Measurements from ENCODE around the gene SH3RF2. TPM values are rescaled to one million over a fixed set of nuclear protein-coding genes. Genes with fewer than 3 reads are reported as not detected.

Gene SH3RF2
- total and polyA plus RNA-seq, 10 of the 15 experiments (the other 5 are each of a cell fraction or from before 2014, with no cell fraction given) = 0.15 TPM; not detected in 9

DNA sequence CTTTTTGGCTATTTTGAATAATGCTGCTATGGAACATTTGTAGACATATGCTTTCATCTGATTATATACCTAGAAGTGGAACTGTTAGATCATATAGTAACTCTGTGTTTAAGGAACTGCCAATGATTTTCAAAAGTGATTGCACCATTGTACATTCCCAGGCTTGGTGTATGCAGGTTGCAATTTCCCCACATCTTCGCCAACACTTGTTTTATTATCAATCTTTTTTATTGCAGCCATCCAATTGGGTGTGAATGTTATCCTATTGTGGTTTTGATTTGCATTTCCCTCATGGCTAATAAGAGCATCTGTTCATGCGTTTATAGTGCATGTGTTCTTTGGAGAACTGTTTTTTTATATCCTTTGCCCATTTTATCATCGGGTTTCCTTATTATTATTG is 87.7 kb downstream of the SH3RF2 start:
- FAIRE-seq = no peak
- WGBS (ENCODE audit: insufficient coverage, insufficient replicate concordance, low lambda C conversion rate, missing lambda C conversion rate) = 16% methylated on average over 3 of the region's 3 CpGs
- H3K9ac ChIP-seq (ENCODE audit: control insufficient read depth, insufficient read depth, low read length) = no peak overlapping the region
- no peak overlapping the region for H2AFZ ChIP-seq (ENCODE audit: control insufficient read depth, low read depth, low read length)
- no peak overlapping the region for H3K4me2 ChIP-seq (ENCODE audit: control insufficient read depth, insufficient read depth)
- no peak overlapping the region for H3K4me3 ChIP-seq
- ChIA-PET SMC1A (ENCODE audit: uncharacterized antibody, unreplicated experiment) (no interaction called here), POLR2A (no interaction called here), RAD21 (ENCODE audit: unreplicated experiment) (no interaction called here), CTCF (no interaction called here)
- intact Hi-C loops (cut with micrococcal nuclease; ENCODE audit: unreplicated experiment) (no loop called here), in situ Hi-C loops (cut with MboI) (no loop called here)
- H4K20me1 ChIP-seq (ENCODE audit: control insufficient read depth, insufficient read depth) = no peaks in the 10 kb centered on the region
- H3K79me2 ChIP-seq (ENCODE audit: control insufficient read depth, insufficient read depth, low read length) = no peaks in the 10 kb centered on the region
- H3K27me3 ChIP-seq (replicated peaks in 1 of 2; ENCODE audit: control insufficient read depth in 2 of 2, insufficient read depth in 2 of 2, low read length in 1 of 2) = peaks cover 0 to 2% of the 10 kb centered on the region in 2 experiments; a peak in 1 of 4 replicates
- no peak for DNase-seq (ENCODE audit: low read depth, low spot score)
- BruUV-seq (replicated peaks) = no TSS peak
- no peak overlapping the region for H3K27ac ChIP-seq (ENCODE audit: control insufficient read depth, insufficient read depth)
- H3K4me1 ChIP-seq (ENCODE audit: control insufficient read depth, insufficient read depth, low read length) = no peaks in the 10 kb centered on the region
- H3K9me3 ChIP-seq (replicated peaks; ENCODE audit: control insufficient read depth, insufficient read depth, low read length) = no peaks in the 10 kb centered on the region
- TF ChIP-seq MXI1 (IDR thresholded peaks at IDR 0.05; ENCODE audit: low read depth, low read length) (no peak), NRF1 (conservative IDR thresholded peaks at IDR 0.05; ENCODE audit: low read depth, low read length) (no peak), NR2C1 (IDR thresholded peaks at IDR 0.05) (no peak), CBX5 (IDR thresholded peaks at IDR 0.05; ENCODE audit: low read depth) (no peak), TCF12 (IDR thresholded peaks at IDR 0.05; ENCODE audit: low read depth, low read length) (no peak), TARDBP (IDR thresholded peaks at IDR 0.05; ENCODE audit: borderline replicate concordance) (no peak), RB1 (IDR thresholded peaks at IDR 0.05; ENCODE audit: borderline replicate concordance) (no peak), SMARCA5 (IDR thresholded peaks at IDR 0.05) (no peak), RELA (IDR thresholded peaks at IDR 0.05; ENCODE audit: borderline replicate concordance, partially characterized antibody) (no peak), ZZZ3 (IDR thresholded peaks at IDR 0.05; ENCODE audit: control insufficient read depth, insufficient read length, low read depth) (no peak)
- TF ChIP-seq, protein P1, sequence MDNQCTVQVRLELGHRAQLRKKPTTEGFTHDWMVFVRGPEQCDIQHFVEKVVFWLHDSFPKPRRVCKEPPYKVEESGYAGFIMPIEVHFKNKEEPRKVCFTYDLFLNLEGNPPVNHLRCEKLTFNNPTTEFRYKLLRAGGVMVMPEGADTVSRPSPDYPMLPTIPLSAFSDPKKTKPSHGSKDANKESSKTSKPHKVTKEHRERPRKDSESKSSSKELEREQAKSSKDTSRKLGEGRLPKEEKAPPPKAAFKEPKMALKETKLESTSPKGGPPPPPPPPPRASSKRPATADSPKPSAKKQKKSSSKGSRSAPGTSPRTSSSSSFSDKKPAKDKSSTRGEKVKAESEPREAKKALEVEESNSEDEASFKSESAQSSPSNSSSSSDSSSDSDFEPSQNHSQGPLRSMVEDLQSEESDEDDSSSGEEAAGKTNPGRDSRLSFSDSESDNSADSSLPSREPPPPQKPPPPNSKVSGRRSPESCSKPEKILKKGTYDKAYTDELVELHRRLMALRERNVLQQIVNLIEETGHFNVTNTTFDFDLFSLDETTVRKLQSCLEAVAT (IDR thresholded peaks at IDR 0.05) = no peak
- TF ChIP-seq, protein P2, sequence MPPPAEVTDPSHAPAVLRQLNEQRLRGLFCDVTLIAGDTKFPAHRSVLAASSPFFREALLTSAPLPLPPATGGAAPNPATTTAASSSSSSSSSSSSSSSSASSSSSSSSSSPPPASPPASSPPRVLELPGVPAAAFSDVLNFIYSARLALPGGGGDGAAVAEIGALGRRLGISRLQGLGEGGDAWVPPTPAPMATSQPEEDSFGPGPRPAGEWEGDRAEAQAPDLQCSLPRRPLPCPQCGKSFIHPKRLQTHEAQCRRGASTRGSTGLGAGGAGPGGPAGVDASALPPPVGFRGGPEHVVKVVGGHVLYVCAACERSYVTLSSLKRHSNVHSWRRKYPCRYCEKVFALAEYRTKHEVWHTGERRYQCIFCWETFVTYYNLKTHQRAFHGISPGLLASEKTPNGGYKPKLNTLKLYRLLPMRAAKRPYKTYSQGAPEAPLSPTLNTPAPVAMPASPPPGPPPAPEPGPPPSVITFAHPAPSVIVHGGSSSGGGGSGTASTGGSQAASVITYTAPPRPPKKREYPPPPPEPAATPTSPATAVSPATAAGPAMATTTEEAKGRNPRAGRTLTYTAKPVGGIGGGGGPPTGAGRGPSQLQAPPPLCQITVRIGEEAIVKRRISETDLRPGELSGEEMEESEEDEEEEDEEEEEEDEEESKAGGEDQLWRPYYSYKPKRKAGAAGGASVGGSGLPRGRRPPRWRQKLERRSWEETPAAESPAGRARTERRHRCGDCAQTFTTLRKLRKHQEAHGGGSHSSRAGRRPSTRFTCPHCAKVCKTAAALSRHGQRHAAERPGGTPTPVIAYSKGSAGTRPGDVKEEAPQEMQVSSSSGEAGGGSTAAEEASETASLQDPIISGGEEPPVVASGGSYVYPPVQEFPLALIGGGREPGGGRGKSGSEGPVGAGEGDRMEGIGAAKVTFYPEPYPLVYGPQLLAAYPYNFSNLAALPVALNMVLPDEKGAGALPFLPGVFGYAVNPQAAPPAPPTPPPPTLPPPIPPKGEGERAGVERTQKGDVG (CRISPR knock-in tag; IDR thresholded peaks at IDR 0.05) = no peak
- TF ChIP-seq, protein P3, sequence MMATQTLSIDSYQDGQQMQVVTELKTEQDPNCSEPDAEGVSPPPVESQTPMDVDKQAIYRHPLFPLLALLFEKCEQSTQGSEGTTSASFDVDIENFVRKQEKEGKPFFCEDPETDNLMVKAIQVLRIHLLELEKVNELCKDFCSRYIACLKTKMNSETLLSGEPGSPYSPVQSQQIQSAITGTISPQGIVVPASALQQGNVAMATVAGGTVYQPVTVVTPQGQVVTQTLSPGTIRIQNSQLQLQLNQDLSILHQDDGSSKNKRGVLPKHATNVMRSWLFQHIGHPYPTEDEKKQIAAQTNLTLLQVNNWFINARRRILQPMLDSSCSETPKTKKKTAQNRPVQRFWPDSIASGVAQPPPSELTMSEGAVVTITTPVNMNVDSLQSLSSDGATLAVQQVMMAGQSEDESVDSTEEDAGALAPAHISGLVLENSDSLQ (IDR thresholded peaks at IDR 0.05) = no peak
- no peaks in the 10 kb centered on the region for H3K36me3 ChIP-seq (ENCODE audit: control insufficient read depth in 2 of 2, insufficient read depth in 2 of 2, low read length in 1 of 2)
- ATAC-seq = no peak

All from GM12878 (cell line).